Panc1 (cell line): Measurements from ENCODE around the gene CTBP1.

Experiments used
- POLR2AphosphoS5 ChIP-seq: IDR thresholded peaks from 2 replicates; pipeline ENCODE4 v1.6.1; 2012; ENCODE audit warnings: mild to moderate bottlenecking, low read depth, low read length, moderate library complexity
- SIN3A ChIP-seq: IDR thresholded peaks from 2 replicates; pipeline ENCODE4 v1.6.1; 2012; ENCODE audit warnings: low read depth, mild to moderate bottlenecking, low read length, moderate library complexity, borderline replicate concordance; ENCODE audit not compliant: insufficient read depth
- TCF7L2 ChIP-seq: IDR thresholded peaks from 2 replicates; pipeline ENCODE4 v1.6.1; 2011; ENCODE audit warnings: mild to moderate bottlenecking, low read depth, low read length, inconsistent platforms
- TF ChIP-seq, protein P1 (sequence below): fragments of 450-650 bp; IDR thresholded peaks from 2 replicates; pipeline ENCODE4 v1.5.1; 2017; ENCODE audit warnings: mild to moderate bottlenecking
- TF ChIP-seq, protein P2 (sequence below), 2 experiments: IDR thresholded peaks; 2 replicates each; pipeline ENCODE4 v1.6.1; 2011 to 2012; ENCODE audit warnings: low read depth in 2 of 2, control low read depth in 1 of 2, low read length in 1 of 2, mild to moderate bottlenecking in 1 of 2, moderate library complexity in 1 of 2; ENCODE audit not compliant: insufficient read depth in 1 of 2

DNA sequence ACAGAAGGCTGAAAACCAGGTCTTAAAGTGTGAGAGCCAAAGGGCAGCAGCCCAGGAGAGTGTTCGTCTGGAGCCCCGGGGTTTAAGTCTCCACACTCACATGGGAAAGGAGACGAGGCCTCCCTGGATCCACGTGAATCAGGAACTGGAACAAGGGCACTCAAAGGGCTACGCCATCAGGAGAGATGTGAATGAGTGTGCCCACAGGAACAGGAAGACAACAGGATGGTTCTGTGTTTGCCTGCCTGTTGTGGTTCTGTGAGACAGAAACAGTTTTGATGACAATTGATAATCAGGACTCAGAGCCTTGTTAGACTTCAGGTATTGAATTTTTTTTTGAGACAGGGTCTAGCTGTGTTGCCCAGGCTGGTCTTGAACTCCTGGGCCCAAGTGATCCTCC is 4.9 kb upstream of the CTBP1 start:
- TF ChIP-seq, protein P1, sequence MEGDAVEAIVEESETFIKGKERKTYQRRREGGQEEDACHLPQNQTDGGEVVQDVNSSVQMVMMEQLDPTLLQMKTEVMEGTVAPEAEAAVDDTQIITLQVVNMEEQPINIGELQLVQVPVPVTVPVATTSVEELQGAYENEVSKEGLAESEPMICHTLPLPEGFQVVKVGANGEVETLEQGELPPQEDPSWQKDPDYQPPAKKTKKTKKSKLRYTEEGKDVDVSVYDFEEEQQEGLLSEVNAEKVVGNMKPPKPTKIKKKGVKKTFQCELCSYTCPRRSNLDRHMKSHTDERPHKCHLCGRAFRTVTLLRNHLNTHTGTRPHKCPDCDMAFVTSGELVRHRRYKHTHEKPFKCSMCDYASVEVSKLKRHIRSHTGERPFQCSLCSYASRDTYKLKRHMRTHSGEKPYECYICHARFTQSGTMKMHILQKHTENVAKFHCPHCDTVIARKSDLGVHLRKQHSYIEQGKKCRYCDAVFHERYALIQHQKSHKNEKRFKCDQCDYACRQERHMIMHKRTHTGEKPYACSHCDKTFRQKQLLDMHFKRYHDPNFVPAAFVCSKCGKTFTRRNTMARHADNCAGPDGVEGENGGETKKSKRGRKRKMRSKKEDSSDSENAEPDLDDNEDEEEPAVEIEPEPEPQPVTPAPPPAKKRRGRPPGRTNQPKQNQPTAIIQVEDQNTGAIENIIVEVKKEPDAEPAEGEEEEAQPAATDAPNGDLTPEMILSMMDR: no peak
- TF ChIP-seq, protein P2, sequence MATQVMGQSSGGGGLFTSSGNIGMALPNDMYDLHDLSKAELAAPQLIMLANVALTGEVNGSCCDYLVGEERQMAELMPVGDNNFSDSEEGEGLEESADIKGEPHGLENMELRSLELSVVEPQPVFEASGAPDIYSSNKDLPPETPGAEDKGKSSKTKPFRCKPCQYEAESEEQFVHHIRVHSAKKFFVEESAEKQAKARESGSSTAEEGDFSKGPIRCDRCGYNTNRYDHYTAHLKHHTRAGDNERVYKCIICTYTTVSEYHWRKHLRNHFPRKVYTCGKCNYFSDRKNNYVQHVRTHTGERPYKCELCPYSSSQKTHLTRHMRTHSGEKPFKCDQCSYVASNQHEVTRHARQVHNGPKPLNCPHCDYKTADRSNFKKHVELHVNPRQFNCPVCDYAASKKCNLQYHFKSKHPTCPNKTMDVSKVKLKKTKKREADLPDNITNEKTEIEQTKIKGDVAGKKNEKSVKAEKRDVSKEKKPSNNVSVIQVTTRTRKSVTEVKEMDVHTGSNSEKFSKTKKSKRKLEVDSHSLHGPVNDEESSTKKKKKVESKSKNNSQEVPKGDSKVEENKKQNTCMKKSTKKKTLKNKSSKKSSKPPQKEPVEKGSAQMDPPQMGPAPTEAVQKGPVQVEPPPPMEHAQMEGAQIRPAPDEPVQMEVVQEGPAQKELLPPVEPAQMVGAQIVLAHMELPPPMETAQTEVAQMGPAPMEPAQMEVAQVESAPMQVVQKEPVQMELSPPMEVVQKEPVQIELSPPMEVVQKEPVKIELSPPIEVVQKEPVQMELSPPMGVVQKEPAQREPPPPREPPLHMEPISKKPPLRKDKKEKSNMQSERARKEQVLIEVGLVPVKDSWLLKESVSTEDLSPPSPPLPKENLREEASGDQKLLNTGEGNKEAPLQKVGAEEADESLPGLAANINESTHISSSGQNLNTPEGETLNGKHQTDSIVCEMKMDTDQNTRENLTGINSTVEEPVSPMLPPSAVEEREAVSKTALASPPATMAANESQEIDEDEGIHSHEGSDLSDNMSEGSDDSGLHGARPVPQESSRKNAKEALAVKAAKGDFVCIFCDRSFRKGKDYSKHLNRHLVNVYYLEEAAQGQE (IDR thresholded peaks at IDR 0.05; ENCODE audit: insufficient read depth in 1 of 2, low read depth in 2 of 2, low read length in 1 of 2): no peak
- no peak for TF ChIP-seq POLR2AphosphoS5
- TF ChIP-seq TCF7L2: no peak
- TF ChIP-seq SIN3A: no peak
